CD4-positive, alpha-beta T cell treated with Interleukin-6 for 4 hours (primary cell): ENCODE measurements around the gene SRCIN1.

ENCODE experiments used
- DNase-seq: peaks from one replicate; pipeline ENCODE4 v3.0.0-alpha.2; 2020; ENCODE audit warnings: mixed read lengths

SRCIN1 gene

DNA sequence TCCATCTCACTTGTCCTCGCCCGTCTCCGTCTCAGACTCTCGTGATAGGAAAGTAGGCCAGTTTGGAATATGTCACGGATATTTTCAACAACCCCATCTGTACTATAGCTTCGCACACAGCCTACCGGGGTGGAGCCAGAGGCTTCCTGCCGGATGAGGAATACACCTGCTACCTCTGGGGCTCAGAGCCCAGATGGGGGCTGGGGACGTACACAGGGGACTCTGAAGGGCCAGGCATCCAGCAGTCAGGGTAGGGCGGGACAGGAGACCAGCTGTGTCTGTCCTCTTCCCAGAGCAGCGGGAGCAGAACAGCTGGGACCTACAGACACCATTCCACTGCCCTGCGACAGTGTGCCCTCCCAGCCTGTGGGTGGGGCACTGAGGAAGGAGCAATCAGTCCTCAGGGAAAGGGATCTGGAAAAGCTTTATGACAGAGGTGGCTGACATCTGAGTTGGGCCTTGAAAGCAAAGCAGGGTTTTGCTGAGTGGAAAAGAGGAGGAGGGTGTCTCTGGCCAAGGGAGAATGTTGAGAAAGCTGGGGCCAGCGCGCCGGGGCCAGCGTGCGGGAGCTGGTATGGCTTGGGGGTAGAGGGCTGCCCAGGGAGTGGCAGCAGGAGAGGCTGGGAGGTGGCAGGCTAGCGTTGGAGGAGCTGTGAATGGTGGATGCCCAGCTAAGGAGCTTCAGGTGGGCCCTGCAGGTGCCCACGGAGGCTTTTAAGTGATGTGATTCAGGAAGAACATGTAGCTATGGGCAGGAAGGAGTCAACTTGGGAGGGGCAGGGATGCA lies 11.5 kb upstream of the SRCIN1 start:
- DNase-seq: no peak

DNA sequence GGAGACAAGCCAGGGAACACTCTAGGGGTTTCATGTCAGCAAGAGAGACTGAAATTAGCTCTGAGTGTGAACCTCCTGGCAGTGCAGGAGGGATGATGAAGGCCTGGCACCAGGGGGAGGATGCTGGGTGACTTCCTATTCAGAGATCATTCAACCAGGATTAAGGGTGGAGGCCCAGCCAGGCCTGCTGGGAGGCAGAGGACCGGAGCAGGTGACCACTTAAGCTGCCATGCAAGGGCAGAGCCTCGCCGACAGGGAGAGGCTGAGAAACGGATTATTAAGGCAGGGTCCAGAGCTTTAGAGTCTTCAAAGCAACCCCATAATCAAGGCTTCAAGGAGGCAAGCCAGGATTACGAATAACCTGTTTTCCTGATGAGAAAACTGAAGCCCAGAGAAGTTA lies 10.6 kb upstream of the SRCIN1 start:
- no peak for DNase-seq

DNA sequence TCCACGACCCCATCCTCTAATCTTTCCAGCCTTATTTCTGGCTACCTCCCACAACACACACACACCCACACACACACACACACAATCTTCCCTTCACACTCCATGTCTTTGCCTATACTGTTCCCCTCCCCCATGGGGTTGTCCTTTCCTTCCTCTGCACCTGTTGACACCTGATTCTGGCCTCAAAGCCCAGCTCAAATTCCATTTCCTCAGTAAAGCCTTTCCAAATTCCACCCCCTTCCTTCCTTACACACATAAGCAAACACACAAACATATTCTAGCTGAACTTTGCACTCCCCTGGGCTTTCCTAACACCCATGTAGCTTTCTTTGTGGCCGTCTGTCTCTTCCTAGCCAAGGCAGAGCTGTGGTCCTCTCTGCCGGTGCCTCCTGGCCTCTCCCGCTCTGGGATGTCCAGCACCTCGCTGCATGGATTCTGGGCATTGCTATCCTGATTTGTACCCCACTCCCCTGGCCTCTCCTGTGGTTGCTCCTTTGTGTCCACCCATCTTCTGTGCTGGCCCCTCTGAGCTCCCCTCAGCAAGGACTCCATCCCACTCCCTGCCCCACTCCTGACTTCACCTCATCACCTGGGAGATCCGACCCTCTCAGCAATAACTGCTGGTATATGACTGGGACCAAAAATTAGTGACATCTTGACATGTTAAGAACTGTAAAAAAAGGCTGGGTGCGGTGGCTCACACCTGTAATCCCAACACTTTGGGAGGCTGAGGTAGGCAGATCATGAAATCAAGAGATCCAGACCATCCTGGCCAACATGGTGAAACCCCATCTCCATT lies 8.4 kb upstream of the SRCIN1 start:
- DNase-seq: no peak

DNA sequence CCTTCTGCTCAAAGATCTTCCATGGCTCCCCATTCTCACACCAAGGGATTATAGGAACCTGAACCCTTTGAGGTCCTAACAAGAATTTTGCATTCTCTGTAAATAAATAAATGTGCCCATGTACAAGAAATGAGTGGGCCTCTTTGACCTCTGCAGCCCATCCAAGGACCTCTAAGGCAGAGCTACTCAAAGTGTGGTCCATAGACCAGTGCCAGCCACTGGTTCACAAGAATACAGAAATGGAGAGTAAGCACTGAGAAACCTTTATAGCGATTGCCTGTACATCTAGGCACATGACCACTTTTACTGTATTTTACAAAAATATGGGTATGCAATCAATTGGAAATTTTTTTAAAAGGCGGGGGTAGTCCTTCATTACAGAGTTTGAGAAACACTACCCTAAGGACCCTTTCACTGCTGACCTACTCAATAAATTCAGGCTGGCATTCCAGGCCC lies 7.8 kb upstream of the SRCIN1 start:
- DNase-seq: no peak

DNA sequence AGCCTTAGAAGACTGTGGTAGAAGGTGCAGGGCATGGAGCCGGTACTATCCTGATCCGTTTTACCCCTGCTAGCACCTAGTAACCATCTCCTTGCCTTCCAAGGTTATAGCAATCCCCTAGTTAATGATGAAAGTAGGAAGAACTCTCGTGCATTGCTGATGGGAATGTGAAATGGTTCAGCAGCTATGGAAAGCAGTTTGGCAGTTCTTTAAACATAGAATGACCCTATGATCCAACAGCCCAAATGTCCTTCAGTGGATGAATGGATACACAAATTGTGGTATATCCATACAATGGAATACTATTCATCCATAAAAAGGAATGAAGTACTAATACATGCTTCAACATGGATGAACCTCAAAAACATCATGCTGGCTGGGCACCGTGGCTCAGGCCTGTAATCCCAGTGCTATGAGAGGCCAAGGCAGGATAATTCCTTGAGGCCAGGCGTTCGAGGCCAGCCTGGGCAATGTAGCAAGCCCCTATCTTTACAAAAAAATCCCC lies 6.2 kb upstream of the SRCIN1 start:
- DNase-seq: no peak

DNA sequence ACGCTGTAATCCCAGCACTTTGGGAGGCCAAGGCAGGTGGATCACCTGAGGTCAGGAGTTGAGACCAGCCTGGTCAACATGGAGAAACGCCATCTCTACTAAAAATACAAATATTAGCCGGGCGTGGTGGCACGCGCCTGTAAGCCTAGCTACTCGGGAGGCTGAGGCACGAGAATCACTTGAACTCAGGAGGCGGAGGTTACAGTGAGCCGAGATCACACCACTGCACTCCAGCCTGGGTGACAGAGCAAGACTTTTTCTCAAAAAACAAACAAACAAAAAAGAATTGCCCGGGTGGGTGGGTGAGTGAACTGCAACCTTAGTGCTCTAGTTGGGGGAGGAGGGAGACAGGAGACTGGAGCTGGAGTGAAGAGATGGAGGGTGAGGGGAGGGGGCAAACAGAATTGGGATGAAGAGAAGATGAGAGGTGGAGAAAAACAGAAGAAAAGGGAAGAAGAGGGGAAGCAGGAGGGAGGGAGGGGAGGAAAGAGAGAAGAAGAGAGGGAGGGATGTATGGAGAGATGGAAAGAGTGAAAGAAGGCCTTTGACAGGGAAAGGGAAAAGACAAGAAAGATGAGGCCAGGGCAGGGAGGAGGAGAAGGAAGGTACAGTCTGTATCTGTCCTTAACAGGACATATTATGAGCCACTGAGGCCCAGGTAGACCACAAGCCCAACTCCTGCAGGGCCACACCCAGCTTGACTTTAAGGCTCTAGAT lies 5.5 kb upstream of the SRCIN1 start:
- no peak for DNase-seq

DNA sequence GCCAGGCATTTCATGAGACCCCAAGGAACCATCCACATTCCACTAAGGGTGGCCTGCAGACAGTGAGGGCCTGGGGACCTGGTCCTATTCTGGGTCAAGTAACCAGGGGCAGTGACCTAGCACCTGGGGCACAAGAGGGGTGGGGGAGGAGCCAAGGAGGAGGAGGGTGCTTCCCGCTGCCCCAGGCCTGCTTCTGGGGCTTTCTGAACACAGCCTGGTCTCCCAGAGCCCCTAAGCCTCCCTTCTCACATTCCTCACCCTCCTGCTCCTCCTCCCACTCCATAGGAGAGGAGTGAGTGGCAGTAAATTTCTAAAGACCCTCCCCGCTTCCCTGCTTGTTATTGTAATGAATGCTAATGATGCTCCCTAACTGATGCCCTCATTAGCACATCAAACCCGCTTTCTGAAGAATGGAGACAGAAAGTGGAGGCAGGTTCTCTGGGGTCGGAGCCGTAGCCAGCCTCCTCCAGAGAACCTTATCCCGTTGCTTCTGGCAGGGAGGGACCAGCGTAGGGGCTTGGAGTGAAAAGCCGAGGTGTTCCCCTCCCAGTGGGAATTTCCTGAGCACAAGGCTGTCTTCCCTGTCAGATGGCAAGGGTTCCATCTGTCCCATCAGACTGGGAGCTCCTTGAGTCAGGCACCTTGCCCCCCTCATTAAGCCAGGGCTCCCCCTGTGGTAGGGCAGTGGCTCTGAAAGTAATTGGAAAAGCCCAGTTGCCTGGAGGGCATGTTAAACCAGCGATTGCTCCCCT lies 3.7 kb upstream of the SRCIN1 start:
- DNase-seq: no peak

DNA sequence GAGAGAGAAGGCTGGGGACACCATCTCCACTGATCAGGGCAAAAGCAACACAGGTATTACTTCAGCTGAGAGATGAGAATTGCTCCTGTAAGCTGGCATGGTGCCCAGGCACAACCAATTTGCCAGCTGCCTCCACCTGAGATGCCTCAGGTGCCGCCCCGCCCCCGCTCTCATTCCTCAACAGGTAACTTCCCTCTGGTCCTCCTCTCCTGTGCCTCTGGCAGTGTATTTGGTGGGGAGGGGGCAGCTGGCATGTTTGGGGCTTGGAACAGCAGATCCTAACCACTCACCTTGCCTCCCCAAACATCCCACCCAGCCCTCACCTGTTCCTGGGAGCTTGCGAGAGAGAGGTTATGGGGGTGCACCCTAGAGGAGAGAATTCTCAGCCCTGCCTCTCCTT lies 2.9 kb upstream of the SRCIN1 start:
- DNase-seq: no peak

DNA sequence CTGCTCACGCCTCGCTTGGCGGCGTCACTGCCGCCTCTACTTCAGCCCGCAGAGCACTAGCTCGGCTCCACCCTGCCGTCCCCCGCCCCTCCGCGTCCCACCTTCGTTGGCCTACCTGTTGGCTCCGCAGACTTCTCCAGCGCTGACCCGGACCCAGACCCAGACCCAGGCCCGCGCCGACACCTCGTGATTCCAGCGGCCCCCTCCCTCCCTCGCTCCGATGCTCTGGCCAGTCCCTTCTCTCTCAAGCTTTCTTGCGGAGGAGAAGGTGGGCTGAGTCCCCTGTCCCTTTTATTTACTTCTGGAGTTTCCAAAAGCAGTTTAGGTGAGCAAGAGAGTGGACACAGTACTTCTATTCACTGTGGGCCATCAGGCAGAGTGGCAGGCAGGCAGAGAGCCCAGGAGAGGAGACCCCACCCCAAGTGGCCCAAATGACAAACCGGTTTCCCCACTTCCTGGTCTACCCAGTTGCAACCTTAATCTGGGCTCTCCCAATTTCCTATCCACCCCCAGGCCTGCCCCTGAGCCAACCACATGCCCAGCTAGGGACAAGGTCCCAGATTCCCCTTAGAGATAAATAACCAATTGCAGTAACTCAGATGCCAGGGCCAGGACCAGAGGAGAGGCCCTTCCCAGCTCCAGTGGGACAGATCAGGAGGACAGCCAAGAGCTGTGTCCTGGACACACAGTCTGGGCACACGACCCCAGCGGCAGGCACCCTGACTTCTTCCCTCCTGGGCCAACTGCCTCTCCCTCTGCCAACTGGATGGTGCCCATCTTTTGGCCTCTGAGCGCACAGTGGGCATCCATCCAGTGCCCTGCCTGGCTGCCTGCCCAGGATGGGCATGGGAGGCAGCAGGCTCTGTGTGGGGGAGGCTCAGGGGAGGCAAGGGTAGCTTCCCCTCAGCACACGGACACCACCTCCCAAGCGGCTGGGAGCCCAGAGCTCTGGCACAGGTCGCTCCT lies 1.2 kb upstream of the SRCIN1 start:
- DNase-seq: no peak

DNA sequence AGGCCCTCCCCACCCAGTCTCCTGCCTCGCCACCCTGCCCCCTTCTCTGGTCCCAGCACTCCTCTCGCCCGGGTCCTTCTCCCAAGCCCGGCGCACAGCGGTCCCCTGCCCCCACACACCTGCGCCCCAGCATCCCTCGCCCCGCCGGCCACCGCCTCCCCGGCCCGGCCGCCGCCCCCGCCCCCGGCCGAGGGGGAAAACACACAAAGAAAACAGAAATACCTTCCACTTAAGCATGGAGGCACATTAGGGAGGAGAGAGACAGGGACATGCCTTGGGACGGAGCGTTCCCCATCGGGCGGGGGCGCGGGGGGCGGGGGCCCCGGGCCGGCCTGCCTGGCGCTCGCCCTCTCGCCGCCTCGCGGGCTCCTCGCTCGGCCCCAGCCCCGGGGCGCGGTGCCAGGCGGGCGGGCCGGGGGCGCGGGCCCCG lies 326 bp downstream of the SRCIN1 start:
- no peak for DNase-seq

DNA sequence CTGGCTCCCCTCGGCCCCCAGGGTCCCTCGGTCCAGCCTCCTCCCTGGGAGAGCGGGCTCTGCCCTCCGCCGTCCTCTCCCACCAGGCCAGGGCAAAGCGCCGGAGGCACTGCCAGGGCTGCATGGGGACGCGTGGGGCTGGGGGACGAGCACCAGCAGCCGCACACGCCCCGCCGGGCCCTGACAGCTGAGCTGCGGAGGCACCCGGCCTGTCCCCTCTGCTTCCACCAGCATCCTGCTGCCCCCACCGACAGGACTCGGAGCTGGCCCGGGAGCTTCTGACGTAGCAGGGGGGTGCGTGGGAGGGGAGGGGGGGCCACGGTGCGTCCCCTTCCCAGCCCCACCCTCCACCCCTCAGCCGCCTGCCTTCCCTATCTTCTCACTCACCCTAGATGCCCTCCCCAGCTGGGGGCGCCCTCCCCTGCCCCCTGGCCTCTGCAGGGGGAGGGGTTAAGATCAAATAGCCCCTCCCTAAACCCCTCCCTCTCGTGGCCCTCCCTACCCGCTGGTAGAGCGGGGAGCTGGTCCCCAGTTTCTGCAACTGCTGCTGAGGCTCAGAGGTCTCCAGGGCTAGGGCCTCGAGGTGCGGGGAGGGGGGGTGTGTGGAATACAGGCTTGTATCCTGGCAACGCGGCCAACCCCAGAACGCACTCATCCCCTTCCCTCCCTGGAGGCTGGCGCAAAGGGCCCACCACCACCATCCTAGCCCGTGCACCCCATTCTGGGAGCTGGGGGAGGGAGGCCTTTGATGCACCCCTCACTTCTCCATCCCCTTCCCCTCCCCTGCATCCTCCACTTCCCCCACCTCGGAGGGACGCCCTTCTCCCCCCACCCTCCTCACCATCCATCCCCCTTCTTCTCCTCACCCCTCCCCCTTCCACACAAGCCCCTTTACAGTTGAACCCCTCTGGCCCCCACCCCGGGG lies 1.0 kb downstream of the SRCIN1 start:
- DNase-seq: peak; percentile 10

DNA sequence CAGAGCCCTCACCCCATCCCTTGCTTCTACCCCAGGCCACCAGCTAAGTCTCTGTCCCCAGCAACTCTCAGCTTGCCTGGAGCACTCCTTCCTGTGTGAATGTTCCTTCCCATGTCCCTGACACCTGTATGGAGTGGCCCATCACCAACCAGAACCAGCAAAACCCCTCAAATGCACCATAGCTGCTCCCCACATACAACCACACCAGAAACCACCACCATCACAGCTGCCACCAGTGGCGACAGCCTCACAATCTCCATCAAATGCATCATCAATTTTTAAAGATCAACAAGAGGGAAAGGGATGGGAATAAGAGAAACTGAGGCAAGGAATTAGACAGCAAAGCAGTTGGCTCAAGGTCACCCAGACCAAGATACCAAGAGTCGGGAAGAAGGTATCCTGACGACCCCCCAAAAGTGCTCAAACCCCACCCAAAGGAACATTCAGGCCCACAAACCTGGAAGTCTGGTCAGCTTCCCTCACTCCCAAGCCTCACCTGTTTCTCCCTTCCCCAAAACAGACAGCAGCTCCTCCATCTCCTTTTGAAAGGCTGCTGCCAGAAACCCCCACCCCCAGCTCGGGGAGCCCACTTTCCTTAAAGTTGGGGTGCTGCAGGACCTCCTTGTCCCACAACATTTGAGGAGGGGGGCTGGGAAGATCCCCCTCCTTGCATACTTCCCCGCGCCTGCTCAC lies 1.8 kb downstream of the SRCIN1 start:
- no peak for DNase-seq

DNA sequence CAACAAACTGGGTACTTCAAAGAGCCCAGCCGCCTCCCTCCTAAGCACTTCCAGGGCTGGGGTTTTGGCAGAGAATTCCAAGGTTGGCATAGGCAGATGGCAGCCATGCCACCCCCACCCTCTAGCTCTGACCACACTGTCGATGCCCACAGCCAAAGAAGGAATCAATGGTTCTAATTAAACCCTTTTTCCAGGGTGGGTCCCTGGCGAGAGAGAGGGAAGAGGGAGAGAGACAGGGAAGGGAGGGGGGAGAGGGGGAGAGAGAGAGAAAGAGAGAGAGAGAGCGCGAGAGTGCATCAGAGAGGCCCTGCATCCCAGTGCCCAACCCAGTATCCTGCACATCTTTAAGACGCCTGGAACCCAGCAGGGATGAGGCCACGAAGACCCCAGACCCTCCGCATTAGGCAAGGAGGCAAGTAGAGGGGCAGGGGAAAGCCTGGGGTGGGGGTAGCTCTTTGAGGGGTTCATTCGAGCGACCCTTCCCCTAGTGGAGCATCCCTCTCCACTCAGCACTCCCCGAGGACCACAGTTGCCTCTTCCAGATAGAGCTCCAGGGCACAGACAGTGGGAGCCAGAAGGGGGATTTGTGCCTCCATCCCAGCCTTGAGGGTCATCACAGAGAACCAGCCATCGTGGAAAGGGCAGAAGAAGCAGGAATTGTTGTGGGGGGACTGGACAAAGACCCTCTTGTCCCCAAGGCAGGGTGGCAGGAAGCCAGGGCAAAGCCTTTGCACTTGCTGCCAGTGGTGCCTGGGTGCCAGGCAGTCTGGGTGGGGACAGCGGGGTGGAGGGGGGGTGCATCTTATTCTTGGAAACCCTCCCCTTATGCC lies 2.6 kb downstream of the SRCIN1 start:
- no peak for DNase-seq

DNA sequence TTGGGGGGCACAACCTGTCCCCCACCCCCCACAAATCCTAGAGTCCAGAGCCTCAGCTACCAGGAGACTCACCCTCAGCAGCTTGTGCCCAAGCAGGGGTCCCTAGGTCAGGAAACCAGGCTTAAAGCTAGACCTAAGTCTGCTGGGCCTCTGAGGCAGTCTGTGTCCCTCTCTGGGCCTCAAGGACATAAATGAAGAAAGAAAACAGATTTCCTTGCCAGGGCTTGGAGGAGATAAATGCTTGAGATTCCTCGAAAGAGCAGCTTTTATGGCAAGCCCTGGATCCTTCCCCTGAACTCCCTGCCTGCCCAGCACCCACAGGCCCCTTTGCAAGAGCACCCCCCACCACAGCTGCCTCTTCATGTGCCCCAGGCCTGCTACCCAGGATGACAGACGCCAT lies 3.3 kb downstream of the SRCIN1 start:
- DNase-seq: no peak

DNA sequence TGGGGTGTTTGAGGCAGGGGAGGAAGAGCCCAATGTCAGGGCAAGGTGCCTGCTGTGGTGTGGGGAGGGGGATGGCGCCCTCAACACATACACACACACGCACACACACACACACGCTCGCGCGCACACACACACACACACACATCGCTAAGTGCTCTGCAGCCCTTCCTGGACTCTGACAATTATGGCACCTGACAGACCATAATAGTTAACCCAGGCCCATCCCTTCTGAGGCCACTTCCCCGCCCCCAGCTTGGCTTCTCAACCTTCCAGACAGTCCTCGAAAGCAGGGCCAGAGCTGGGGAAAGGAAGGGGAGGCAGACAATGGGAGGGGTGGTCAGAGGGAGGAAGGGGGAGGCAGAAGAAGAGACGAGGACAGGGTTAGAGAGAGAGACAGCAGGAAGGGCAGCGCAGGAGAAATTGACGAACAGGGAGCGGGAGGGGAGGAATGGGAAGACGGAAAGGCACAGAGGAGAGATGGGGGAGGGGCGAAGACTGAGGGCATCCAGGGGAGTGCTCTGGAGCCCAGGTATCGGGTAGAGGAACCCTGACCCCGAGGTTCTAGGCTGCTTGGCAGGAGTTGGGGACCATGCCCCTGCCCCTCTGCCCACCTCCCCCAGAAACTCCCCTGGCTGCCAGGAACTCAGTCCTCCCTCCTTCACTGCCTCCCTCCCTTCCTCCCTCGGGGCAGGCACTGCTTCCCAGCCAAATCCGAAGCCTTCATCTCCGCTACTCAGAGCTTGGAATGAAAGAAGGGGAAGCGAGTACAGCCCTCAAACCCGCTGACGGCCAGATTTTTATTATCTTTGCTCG lies 4.0 kb downstream of the SRCIN1 start:
- no peak for DNase-seq

DNA sequence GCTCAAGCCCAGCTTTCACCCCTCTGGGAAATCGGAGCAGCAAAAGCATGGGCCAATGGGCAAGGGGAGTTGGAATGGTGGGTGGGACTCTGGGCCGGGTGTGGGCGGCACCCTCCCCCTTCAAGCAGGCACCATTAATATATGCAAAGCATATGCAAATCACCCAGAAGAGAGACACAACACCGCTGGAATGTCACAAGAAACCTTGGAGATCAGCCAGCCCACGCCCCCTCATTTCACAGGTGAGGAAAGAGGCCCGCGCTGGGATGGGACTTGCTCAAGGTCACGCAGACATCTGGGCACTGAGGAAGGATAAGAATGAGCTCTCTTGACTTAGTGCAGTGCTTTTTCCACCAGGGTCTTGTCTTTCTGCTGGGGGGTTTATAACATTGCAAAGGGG lies 4.8 kb downstream of the SRCIN1 start:
- DNase-seq: no peak

DNA sequence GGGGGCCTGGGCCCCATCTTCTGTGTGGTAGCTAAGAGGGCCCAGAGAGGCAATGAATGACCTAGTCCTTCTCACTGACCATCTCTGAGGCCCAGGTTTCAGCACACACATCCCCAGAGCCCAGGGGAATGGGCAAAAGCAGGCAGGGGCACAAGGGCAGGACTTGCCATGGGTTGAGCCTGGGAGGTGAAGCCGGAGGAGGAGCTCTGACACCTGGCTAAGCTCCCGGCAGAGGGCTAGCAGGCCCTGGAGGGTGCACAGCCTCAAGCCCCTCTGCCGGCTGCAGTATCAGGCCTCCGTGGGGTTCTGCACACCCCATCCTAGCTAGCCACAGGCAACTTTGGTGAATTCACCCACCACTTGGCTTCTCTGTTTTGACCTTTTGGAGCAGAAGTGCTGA lies 5.3 kb downstream of the SRCIN1 start:
- no peak for DNase-seq

DNA sequence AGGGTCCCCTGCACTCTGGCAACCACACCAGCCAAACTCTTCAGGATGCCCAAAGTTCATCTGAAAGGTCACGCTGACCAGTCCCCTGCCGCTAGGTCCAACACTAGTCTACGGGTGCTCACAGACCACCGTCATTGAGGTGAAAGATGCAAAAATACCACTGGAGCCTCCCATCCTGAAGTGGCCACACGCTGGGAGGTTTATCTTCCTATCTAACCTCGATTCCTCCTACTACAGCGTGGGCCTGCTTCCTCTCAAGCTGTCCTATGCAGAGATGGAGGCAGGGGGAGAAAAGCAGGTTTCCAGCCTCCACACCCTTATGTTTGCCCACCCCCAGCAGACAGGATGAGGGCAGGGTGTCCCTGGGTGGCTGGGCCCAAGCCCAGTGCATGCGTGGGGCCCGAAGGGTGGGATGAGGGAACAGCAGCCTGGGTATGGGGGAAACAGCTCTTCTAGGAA lies 6.3 kb downstream of the SRCIN1 start:
- no peak for DNase-seq
